Right atrium auricular region (tissue), 2 donors: Measurements from ENCODE around the gene RGS11. TPM values are rescaled to one million over a fixed set of nuclear protein-coding genes. Genes with fewer than 3 reads are reported as not detected.

Experiments
- DNase-seq: peaks from one replicate; pipeline ENCODE4 v3.0.0-alpha.2; 2019; ENCODE audit warnings: low spot score
- H3K27ac ChIP-seq, 2 donors: fragments of 200-600 bp; sonication (generic); 1 replicate in 1 of 2; 2 replicates in 1 of 2; pipeline ENCODE4 v1.5.1; 2016 to 2019
- H3K27me3 ChIP-seq, 2 donors: fragments of 200-600 bp; sonication (generic); one replicate each; pipeline versions ENCODE4 v1.5.1 to v1.6.0; 2017 to 2019
- H3K36me3 ChIP-seq: fragments of 200-600 bp; sonication (generic); one replicate; pipeline ENCODE4 v1.5.1; 2016
- H3K4me1 ChIP-seq, 2 donors: fragments of 200-600 bp; sonication (generic); one replicate each; pipeline versions ENCODE4 v1.5.1 to v1.6.0; 2017 to 2019
- H3K4me3 ChIP-seq, 2 donors: fragments of 200-600 bp; sonication (generic); 1 replicate in 1 of 2; 2 replicates in 1 of 2; pipeline ENCODE4 v1.5.1; 2017 to 2019; ENCODE audit warnings: mild to moderate bottlenecking in 1 of 2, moderate library complexity in 1 of 2
- H3K9me3 ChIP-seq, 2 donors: fragments of 200-600 bp; sonication (generic); one replicate each; pipeline ENCODE4 v1.5.1; 2019
- total RNA-seq, 2 donors: library from RNA; depleted of rRNA; stranded (reverse); fragments of >200 nt; gene quantifications; one replicate each; pipeline ENCODE4 v1.1.0, GENCODE V29; 2016
- TF ChIP-seq, protein P1 (sequence below), 2 donors: fragments of 200-600 bp; sonication (generic); IDR thresholded peaks; one replicate each; pipeline ENCODE4 v1.5.1; 2019; ENCODE audit warnings: antibody characterized with exemption in 2 of 2

The RGS11 gene
- total RNA-seq, 2 donors from 2014 or later = 8.3 to 9.0 TPM

DNA sequence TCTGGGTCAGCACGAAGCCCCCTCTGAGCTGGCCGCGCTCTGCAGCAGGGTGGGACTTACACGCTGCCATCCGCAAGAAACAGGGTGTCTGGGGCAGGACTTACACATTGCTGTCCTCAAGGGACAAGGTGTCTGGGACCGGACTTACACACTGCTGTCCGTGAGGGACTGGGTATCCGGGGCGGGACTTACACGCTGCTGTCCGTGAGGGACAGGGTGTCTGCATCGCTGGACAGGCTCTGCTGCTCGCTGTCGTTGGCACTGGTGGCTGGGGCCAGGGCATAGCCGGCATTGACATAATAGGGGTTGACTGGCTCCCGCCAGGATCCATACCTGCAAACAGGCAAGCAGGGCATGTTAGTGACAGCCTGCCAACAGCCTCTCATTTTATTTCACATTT lies 38.6 kb upstream of the RGS11 start:
- Histone ChIP-seq H3K9me3 (no peaks in the 10 kb centered on the region), H3K27me3 (no peaks in the 10 kb centered on the region), H3K4me3 (no peak overlapping the region), H3K27ac (no peak overlapping the region), H3K4me1 (no peaks in the 10 kb centered on the region), H3K36me3 (peaks cover 24% of the 10 kb centered on the region)
- TF ChIP-seq, protein P1, sequence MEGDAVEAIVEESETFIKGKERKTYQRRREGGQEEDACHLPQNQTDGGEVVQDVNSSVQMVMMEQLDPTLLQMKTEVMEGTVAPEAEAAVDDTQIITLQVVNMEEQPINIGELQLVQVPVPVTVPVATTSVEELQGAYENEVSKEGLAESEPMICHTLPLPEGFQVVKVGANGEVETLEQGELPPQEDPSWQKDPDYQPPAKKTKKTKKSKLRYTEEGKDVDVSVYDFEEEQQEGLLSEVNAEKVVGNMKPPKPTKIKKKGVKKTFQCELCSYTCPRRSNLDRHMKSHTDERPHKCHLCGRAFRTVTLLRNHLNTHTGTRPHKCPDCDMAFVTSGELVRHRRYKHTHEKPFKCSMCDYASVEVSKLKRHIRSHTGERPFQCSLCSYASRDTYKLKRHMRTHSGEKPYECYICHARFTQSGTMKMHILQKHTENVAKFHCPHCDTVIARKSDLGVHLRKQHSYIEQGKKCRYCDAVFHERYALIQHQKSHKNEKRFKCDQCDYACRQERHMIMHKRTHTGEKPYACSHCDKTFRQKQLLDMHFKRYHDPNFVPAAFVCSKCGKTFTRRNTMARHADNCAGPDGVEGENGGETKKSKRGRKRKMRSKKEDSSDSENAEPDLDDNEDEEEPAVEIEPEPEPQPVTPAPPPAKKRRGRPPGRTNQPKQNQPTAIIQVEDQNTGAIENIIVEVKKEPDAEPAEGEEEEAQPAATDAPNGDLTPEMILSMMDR (IDR thresholded peaks at IDR 0.05) = no peak
- no peak for DNase-seq

DNA sequence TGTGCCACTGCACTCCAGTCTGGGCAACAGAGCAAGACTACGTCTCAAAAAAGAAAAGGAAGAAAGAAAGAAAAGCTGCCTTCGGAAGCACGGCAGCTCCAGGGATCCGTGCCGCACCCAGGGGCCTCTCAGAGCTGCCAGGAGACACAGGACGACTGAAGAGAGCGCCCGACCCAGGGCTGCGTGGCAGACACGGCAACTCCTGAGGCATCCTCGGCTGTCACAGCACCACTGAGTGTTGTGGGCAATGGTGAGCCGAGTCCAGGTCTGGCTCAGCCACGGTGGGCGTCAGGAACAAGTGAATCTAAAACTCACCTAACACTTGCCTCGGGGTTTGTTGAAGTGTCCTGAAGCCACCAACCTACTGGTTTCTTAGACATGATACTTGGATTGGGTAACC lies 36.0 kb upstream of the RGS11 start:
- no peaks in the 10 kb centered on the region for H3K4me1 ChIP-seq
- H3K9me3 ChIP-seq = no peaks in the 10 kb centered on the region
- DNase-seq = no peak
- TF ChIP-seq, protein P1 (IDR thresholded peaks at IDR 0.05) = no peak
- no peak overlapping the region for H3K4me3 ChIP-seq
- peaks cover 28% of the 10 kb centered on the region for H3K36me3 ChIP-seq
- H3K27ac ChIP-seq = no peak overlapping the region
- H3K27me3 ChIP-seq = no peaks in the 10 kb centered on the region

DNA sequence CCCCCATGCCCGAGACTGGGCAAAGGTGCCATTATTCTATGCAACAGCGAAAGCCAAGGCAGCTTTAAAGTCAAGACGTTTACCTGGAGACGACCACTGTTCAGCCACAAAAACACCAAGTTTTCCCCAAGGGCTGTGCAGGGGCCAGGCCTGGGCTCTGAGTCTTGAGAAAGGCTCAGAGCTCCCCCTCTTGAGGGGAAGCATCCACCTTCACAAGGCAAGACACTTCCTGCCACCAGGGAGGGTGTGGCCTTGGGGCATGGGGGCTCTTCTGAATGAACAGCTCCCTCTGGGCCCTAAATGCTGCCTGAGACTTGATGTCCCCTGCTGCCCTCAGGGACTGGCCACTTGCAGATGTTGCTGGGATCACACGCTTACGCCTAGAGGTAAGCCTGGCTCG lies 33.7 kb upstream of the RGS11 start:
- H3K4me1 ChIP-seq = no peaks in the 10 kb centered on the region
- H3K27me3 ChIP-seq = no peaks in the 10 kb centered on the region
- TF ChIP-seq, protein P1 (IDR thresholded peaks at IDR 0.05) = no peak
- H3K27ac ChIP-seq = no peak overlapping the region
- no peak overlapping the region for H3K4me3 ChIP-seq
- H3K9me3 ChIP-seq = no peaks in the 10 kb centered on the region
- H3K36me3 ChIP-seq = peaks cover 28% of the 10 kb centered on the region
- no peak for DNase-seq

DNA sequence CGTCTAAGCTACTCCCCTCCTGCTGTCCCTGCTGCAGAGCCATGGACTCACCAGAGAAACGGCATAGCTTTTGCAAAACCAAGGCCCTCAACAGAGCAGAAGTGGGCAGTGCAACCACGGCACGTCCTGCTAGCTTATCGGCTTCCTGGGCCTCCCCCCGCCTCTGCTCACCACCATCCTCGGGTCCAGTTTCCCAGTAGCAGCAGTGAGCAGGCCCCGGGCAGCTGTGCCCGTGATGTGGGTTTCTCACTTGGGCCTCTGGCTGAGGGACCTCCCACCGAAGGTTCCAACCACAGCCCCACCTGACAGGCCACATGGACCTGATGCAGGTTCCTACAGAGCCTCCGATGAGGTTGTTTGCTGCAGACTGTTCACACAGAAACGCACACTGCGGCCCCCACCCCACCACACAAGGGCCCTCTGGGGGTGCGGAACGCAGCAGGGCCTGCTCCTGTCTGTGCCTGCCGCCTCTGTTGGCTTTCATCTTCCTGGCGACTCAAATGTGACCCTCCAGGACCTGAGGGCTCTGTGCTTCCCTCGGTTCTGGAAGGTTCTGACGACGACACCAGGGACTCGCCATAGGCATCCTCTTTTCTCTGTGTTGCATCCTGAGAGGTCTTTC lies 32.1 kb upstream of the RGS11 start:
- peaks cover 22% of the 10 kb centered on the region for H3K36me3 ChIP-seq
- H3K27ac ChIP-seq = no peak overlapping the region
- no peaks in the 10 kb centered on the region for H3K9me3 ChIP-seq
- H3K27me3 ChIP-seq = no peaks in the 10 kb centered on the region
- no peak overlapping the region for H3K4me3 ChIP-seq
- H3K4me1 ChIP-seq = no peaks in the 10 kb centered on the region
- DNase-seq = no peak
- TF ChIP-seq, protein P1 (IDR thresholded peaks at IDR 0.05) = no peak

DNA sequence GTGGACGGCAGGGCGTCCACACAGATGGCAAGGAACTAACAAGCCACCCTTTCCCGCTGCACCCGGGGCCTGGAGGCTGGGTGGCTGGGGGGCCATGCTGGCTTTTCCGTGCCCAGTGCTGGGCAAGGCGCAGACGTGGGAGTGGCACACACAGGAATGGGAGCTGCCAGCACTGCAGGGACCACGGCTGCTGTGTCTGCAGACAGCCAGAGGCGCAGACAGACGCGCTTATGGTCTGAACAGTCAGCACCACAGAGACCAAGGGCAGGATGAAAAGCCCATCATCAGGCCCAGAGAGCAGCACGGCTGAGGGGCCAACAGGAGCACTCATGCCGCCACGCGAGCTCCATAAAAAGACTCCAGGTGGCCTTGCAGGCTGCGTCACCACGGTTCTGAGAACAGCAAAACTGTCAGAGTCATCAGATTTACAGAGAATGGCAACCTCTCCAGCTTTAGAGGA lies 31.2 kb upstream of the RGS11 start:
- Histone ChIP-seq H3K36me3 (peaks cover 18% of the 10 kb centered on the region), H3K4me3 (no peak overlapping the region), H3K27ac (no peak overlapping the region), H3K9me3 (no peaks in the 10 kb centered on the region), H3K27me3 (no peaks in the 10 kb centered on the region), H3K4me1 (no peaks in the 10 kb centered on the region)
- no peak for DNase-seq
- TF ChIP-seq, protein P1 (IDR thresholded peaks at IDR 0.05) = no peak
